HG03108 (cell line): ENCODE data around the gene DNAH10.

Source experiments
- ATAC-seq: cut with Tn5 transposase; IDR thresholded peaks from one replicate; pipeline ENCODE4 v1.9.1; 2021; ENCODE audit warnings: moderate library complexity; ENCODE audit not compliant: unreplicated experiment

Gene DNAH10

GRCh38 chr12:123836292-123836691 is 74.2 kb downstream of the DNAH10 start:
- no peak for ATAC-seq

- ATAC-seq = no peak
These were observed 77.7 kb downstream of the DNAH10 start for GRCh38 chr12:123839826-123840225.

- no peak for ATAC-seq
These were observed 78.8 kb downstream of the DNAH10 start for GRCh38 chr12:123840765-123841425.

- ATAC-seq = no peak
These were observed 82.0 kb downstream of the DNAH10 start for GRCh38 chr12:123843912-123844748.

- no peak for ATAC-seq
These were observed 83.8 kb downstream of the DNAH10 start for GRCh38 chr12:123845881-123846280.

GRCh38 chr12:123846340-123846739 is 84.2 kb downstream of the DNAH10 start:
- ATAC-seq = no peak

GRCh38 chr12:123847019-123847418 is 84.9 kb downstream of the DNAH10 start:
- no peak for ATAC-seq

GRCh38 chr12:123847876-123848275 is 85.8 kb downstream of the DNAH10 start:
- no peak for ATAC-seq

- ATAC-seq = no peak
These were observed 87.4 kb downstream of the DNAH10 start for GRCh38 chr12:123849517-123849916.

- ATAC-seq = no peak
These were observed 88.4 kb downstream of the DNAH10 start for GRCh38 chr12:123850246-123851134.

GRCh38 chr12:123853396-123854070 is 91.4 kb downstream of the DNAH10 start:
- no peak for ATAC-seq

- no peak for ATAC-seq
These were observed 92.1 kb downstream of the DNAH10 start for GRCh38 chr12:123854232-123854631.

- ATAC-seq = no peak
These were observed 92.8 kb downstream of the DNAH10 start for GRCh38 chr12:123854918-123855317.

GRCh38 chr12:123856681-123857080 is 94.6 kb downstream of the DNAH10 start:
- ATAC-seq = no peak

- ATAC-seq = no peak
These were observed 96.1 kb downstream of the DNAH10 start for GRCh38 chr12:123858176-123858575.

- ATAC-seq = no peak
These were observed 96.9 kb downstream of the DNAH10 start for GRCh38 chr12:123859035-123859434.

- ATAC-seq = no peak
These were observed 98.3 kb downstream of the DNAH10 start for GRCh38 chr12:123860377-123860776.

GRCh38 chr12:123861392-123861791 is 99.3 kb downstream of the DNAH10 start:
- ATAC-seq = no peak

GRCh38 chr12:123867141-123867540 is 105.0 kb downstream of the DNAH10 start:
- ATAC-seq = no peak

GRCh38 chr12:123868791-123869190 is 106.7 kb downstream of the DNAH10 start:
- ATAC-seq = no peak

GRCh38 chr12:123873793-123874192 is 111.7 kb downstream of the DNAH10 start:
- no peak for ATAC-seq
